GM23338 (cell line): ENCODE results near the gene FTO. TPM values are rescaled to one million over a fixed set of nuclear protein-coding genes. Genes with fewer than 3 reads are reported as not detected.

Source experiments
- CTCF ChIP-seq, 2 experiments: fragments of 200-600 bp in 1 of 2; sonication (generic) in 1 of 2; conservative IDR thresholded peaks; 2 replicates each; pipeline versions ENCODE4 v1.5.1 to v1.6.1; 2016 to 2017; ENCODE audit warnings: antibody characterized with exemption in 2 of 2, low read depth in 2 of 2, mild to moderate bottlenecking in 2 of 2, moderate library complexity in 1 of 2
- ETS1 ChIP-seq: IDR thresholded peaks from 2 replicates; pipeline ENCODE4 v1.6.1; 2016; ENCODE audit warnings: antibody characterized with exemption
- EZH2 ChIP-seq: fragments of 200-600 bp; sonication (generic); IDR thresholded peaks from one replicate; pipeline ENCODE4 v1.8.0; 2017; ENCODE audit warnings: antibody characterized with exemption, mild to moderate bottlenecking, low read depth; ENCODE audit not compliant: unreplicated experiment
- EZH2phosphoT487 ChIP-seq: fragments of 200-600 bp; sonication (generic); IDR thresholded peaks from one replicate; pipeline ENCODE4 v1.8.1; 2018; ENCODE audit warnings: antibody characterized with exemption; ENCODE audit not compliant: unreplicated experiment
- JUNB ChIP-seq: IDR thresholded peaks from one replicate; pipeline ENCODE4 v1.6.1; 2016; ENCODE audit warnings: antibody characterized with exemption; ENCODE audit not compliant: unreplicated experiment
- NANOG ChIP-seq: IDR thresholded peaks from 2 replicates; pipeline ENCODE4 v1.6.1; 2016; ENCODE audit warnings: antibody characterized with exemption, borderline replicate concordance
- ZNF114 ChIP-seq: fragments of 250-450 bp; sonication (Bioruptor Pico); IDR thresholded peaks from 2 replicates; pipeline ENCODE4 v1.5.0; 2020; ENCODE audit warnings: mild to moderate bottlenecking, moderate library complexity
- ZNF331 ChIP-seq: fragments of 250-450 bp; sonication (Bioruptor Pico); IDR thresholded peaks from 2 replicates; pipeline ENCODE4 v1.5.0; 2020; ENCODE audit warnings: low read depth, mild to moderate bottlenecking, moderate library complexity
- polyA plus RNA-seq: library from polyadenylated mRNA; unstranded; fragments of >200 nt; fragmentation: Nextera tagmentation; extraction: Ambion mirVana; gene quantifications from 2 replicates; pipeline ENCODE4 v1.2.1, GENCODE V29; 2016
- total RNA-seq: library from RNA; depleted of rRNA; stranded (reverse); fragments of >200 nt; shearing (Covaris generic); gene quantifications from 2 replicates; pipeline ENCODE4 v1.2.3, GENCODE V29; 2014
- TF ChIP-seq, protein P1 (sequence below): fragments of 250-450 bp; sonication (Bioruptor Pico); IDR thresholded peaks from 2 replicates; pipeline ENCODE4 v1.5.0; 2020; ENCODE audit warnings: mild to moderate bottlenecking, moderate library complexity

Gene FTO
- total and polyA plus RNA-seq, 2 experiments from 2014 or later = 17.7 to 69.6 TPM

DNA sequence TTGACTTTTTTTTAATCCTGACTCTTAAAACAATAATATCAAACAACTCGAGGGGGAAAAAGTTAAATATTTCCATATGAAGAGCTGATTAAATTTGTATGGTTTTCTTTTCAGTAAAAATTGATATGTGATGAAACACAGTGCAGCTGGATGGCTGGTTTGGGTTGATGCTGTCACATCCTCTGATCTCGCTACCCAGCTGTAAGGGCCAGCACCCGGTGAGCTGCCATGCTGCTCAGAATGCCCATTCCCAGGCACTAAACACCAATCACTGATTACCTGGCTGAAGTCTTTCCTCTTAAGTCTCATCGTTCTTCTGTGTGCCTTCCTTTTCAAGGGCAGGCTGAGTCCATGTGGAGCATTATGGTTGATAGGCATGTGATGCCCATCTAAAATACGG lies 348.3 kb downstream of the FTO start (continued):
- TF ChIP-seq, protein P1, sequence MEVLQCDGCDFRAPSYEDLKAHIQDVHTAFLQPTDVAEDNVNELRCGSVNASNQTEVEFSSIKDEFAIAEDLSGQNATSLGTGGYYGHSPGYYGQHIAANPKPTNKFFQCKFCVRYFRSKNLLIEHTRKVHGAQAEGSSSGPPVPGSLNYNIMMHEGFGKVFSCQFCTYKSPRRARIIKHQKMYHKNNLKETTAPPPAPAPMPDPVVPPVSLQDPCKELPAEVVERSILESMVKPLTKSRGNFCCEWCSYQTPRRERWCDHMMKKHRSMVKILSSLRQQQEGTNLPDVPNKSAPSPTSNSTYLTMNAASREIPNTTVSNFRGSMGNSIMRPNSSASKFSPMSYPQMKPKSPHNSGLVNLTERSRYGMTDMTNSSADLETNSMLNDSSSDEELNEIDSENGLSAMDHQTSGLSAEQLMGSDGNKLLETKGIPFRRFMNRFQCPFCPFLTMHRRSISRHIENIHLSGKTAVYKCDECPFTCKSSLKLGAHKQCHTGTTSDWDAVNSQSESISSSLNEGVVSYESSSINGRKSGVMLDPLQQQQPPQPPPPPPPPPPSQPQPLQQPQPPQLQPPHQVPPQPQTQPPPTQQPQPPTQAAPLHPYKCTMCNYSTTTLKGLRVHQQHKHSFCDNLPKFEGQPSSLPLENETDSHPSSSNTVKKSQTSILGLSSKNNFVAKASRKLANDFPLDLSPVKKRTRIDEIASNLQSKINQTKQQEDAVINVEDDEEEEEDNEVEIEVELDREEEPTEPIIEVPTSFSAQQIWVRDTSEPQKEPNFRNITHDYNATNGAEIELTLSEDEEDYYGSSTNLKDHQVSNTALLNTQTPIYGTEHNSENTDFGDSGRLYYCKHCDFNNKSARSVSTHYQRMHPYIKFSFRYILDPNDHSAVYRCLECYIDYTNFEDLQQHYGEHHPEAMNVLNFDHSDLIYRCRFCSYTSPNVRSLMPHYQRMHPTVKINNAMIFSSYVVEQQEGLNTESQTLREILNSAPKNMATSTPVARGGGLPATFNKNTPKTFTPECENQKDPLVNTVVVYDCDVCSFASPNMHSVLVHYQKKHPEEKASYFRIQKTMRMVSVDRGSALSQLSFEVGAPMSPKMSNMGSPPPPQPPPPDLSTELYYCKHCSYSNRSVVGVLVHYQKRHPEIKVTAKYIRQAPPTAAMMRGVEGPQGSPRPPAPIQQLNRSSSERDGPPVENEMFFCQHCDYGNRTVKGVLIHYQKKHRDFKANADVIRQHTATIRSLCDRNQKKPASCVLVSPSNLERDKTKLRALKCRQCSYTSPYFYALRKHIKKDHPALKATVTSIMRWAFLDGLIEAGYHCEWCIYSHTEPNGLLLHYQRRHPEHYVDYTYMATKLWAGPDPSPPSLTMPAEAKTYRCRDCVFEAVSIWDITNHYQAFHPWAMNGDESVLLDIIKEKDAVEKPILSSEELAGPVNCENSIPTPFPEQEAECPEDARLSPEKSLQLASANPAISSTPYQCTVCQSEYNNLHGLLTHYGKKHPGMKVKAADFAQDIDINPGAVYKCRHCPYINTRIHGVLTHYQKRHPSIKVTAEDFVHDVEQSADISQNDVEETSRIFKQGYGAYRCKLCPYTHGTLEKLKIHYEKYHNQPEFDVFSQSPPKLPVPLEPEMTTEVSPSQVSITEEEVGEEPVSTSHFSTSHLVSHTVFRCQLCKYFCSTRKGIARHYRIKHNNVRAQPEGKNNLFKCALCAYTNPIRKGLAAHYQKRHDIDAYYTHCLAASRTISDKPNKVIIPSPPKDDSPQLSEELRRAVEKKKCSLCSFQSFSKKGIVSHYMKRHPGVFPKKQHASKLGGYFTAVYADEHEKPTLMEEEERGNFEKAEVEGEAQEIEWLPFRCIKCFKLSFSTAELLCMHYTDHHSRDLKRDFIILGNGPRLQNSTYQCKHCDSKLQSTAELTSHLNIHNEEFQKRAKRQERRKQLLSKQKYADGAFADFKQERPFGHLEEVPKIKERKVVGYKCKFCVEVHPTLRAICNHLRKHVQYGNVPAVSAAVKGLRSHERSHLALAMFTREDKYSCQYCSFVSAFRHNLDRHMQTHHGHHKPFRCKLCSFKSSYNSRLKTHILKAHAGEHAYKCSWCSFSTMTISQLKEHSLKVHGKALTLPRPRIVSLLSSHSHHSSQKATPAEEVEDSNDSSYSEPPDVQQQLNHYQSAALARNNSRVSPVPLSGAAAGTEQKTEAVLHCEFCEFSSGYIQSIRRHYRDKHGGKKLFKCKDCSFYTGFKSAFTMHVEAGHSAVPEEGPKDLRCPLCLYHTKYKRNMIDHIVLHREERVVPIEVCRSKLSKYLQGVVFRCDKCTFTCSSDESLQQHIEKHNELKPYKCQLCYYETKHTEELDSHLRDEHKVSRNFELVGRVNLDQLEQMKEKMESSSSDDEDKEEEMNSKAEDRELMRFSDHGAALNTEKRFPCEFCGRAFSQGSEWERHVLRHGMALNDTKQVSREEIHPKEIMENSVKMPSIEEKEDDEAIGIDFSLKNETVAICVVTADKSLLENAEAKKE (CRISPR knock-in tag) = no peak
- TF ChIP-seq ZNF114 (CRISPR knock-in tag) (no peak), CTCF (conservative IDR thresholded peaks at IDR 0.05; ENCODE audit: low read depth in 2 of 2) (no peak), JUNB (no peak), EZH2 (no peak), EZH2phosphoT487 (no peak), NANOG (no peak), ZNF331 (CRISPR knock-in tag) (no peak), ETS1 (no peak)
